H7 (cell line): Measurements from ENCODE around the gene SLC1A2. TPM values are rescaled to one million over a fixed set of nuclear protein-coding genes. Genes with fewer than 3 reads are reported as not detected.
"Not testable (repeated sequence)": the region's sequence is repeated elsewhere in the genome, so short reads cannot be mapped to it uniquely, and the experiment has no call there.

ENCODE experiments used
- DNase-seq: peaks from one replicate; pipeline ENCODE4 v3.0.0; 2012
- H3K27me3 ChIP-seq: 2 replicates; pipeline ENCODE4 v1.6.0; 2011; ENCODE audit warnings: mild to moderate bottlenecking, low read length; ENCODE audit not compliant: control insufficient read depth, insufficient read depth
- H3K36me3 ChIP-seq: replicated peaks from 2 replicates; pipeline ENCODE4 v1.5.1; 2011; ENCODE audit warnings: low read length; ENCODE audit not compliant: control insufficient read depth, insufficient read depth
- H3K4me3 ChIP-seq: 2 replicates; pipeline ENCODE4 v1.5.1; 2011; ENCODE audit warnings: low read depth, mild to moderate bottlenecking, control low read depth, low read length, moderate library complexity; ENCODE audit not compliant: insufficient read depth
- total RNA-seq: library from RNA; depleted of rRNA; stranded (reverse); fragments of >200 nt; shearing (Covaris generic); gene quantifications from 2 replicates; pipeline ENCODE4 v1.2.3, GENCODE V29; 2014

Gene SLC1A2
- total RNA-seq, 1 experiment from 2014 or later = 1.0 TPM

GRCh38 chr11:35235157-35235468 is 184.2 kb downstream of the SLC1A2 start:
- no peak for DNase-seq
- H3K36me3 ChIP-seq = no peaks in the 10 kb centered on the region
- H3K27me3 ChIP-seq = no peaks in the 10 kb centered on the region
- no peak overlapping the region for H3K4me3 ChIP-seq

DNA sequence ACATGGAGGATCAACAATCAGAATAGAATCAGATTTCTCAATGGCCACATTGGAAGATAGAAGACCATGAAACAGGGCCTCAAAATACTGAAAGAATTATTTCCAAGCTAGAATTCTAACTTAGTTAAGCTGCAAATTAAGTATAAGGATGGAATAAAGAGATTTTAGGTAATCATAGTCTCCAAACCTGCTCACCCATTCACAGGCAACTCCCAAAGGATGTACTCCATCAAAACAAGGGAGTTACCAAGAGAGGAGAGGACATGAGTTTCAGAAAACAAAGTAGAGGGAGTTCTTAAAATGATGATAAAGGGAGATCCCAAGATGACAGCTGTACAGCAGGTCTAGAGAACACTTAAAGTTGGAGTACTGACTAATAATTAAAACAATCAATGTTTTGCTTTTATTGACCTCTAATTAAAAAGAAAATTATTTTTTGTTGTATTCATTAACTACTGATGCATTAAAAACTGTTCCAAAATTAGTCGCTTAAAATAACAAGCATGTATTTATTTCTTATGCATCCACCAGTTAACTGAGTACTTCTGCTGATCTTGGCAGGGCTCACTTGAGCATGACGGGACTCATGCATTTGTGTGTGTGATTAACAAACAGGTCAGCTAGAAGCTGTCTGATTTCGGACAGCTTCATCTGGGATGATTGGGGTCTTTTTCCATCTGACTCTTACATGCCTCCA is 184.8 kb downstream of the SLC1A2 start:
- H3K4me3 ChIP-seq = no peak overlapping the region
- DNase-seq = no peak
- H3K36me3 ChIP-seq = no peaks in the 10 kb centered on the region
- H3K27me3 ChIP-seq = no peaks in the 10 kb centered on the region

- no peak for DNase-seq
- Histone ChIP-seq H3K4me3 (no peak overlapping the region), H3K36me3 (no peaks in the 10 kb centered on the region), H3K27me3 (no peaks in the 10 kb centered on the region)
Observed at GRCh38 chr11:35233518-35233917, 185.8 kb downstream of the SLC1A2 start.

DNA sequence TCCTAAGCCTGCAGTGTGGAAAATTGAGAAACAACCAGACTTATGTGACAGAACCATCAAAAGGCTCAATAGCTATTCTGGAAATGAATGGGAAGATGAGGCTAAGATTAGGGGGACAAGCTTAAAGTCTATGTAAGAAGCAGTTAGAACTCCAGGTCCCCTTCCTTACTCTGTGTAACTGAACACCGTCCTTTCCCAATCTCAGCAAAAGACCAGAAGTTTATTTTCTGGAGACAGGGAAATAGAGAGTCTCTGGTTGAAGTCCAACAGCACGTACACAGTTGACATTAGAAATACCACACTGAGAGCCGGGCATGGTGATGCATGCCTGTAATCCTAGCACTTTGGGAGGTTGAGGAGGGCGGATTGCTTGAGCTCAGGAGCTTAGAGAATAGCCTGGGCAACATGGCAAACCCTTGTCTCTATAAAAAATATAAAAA is 186.4 kb downstream of the SLC1A2 start:
- DNase-seq = no peak
- no peaks in the 10 kb centered on the region for H3K36me3 ChIP-seq
- H3K27me3 ChIP-seq = no peaks in the 10 kb centered on the region
- H3K4me3 ChIP-seq = no peak overlapping the region

- DNase-seq = no peak
- Histone ChIP-seq H3K27me3 (no peaks in the 10 kb centered on the region), H3K36me3 (no peaks in the 10 kb centered on the region), H3K4me3 (no peak overlapping the region)
Observed at GRCh38 chr11:35231076-35231860, 188.1 kb downstream of the SLC1A2 start.

- DNase-seq = no peak
- Histone ChIP-seq H3K36me3 (no peaks in the 10 kb centered on the region), H3K4me3 (no peak overlapping the region), H3K27me3 (no peaks in the 10 kb centered on the region)
Observed at GRCh38 chr11:35230388-35230787, 189.0 kb downstream of the SLC1A2 start.

GRCh38 chr11:35228328-35228725 is 191.0 kb downstream of the SLC1A2 start:
- DNase-seq = no peak
- no peaks in the 10 kb centered on the region for H3K27me3 ChIP-seq
- no peak overlapping the region for H3K4me3 ChIP-seq
- H3K36me3 ChIP-seq = no peaks in the 10 kb centered on the region

DNA sequence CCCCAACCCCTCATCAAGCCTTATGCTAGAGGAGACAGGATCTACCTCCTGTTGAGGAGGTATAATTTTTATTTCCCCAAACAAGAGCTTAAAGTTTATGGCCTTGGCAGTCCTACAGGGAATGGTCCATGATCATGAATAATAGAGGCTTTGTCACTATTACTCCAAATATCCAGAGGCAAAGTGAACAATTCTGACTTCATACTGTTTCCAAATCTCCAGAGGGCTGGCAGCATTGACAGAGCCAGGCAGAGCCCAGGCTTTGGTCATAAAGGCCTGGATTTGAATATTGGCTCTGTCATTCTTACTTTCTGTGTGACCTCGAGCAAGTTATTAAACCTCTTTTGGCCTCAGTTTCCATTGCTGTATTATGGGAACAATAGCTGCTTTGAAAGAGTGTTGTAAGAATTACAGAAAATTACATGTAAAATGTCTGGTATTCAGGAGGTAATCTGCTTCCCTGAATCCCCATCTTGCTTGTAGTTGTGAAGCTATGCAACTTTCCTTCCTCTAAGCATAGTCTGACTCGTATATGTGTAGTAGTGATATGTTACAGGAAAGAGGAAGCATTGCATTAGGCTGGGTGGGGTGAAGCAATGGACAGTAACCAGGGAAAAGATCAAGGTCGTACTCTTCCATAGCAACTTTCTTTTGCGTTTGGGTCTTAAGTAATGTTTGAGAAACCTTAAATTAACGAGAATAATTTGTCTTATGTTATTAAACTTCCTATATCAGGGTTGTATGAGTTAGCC is 191.6 kb downstream of the SLC1A2 start:
- DNase-seq = no peak
- H3K36me3 ChIP-seq = no peaks in the 10 kb centered on the region

DNA sequence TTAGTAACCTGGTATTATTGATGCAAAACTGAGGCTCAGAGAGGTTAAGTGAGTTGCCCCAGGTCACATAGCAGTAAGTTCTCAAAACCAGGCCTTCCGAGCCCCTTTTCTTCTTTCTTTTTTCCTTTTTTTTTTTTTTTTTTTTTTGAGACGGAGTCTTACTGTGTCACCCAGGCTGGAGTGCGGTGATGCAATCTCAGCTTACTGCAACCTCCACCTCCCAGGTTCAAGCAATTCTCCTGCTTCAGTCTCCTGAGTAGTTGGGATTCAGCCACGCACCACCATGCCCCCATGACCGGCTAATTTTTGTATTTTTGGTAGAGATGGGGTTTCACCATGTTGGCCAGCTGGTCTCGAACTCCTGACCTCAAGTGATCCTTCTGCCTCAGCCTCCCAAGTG is 192.6 kb downstream of the SLC1A2 start:
- not testable (repeated sequence) for H3K36me3 ChIP-seq, H3K27me3 ChIP-seq, H3K4me3 ChIP-seq, DNase-seq

More for the DNA sequence above, 191.6 kb downstream of the SLC1A2 start:
- Histone ChIP-seq H3K4me3 (no peak overlapping the region), H3K27me3 (no peaks in the 10 kb centered on the region)

- H3K27me3 ChIP-seq = no peaks in the 10 kb centered on the region
- H3K36me3 ChIP-seq = no peaks in the 10 kb centered on the region
- DNase-seq = no peak
- H3K4me3 ChIP-seq = no peak overlapping the region
Observed at GRCh38 chr11:35225946-35226520, 193.3 kb downstream of the SLC1A2 start.

DNA sequence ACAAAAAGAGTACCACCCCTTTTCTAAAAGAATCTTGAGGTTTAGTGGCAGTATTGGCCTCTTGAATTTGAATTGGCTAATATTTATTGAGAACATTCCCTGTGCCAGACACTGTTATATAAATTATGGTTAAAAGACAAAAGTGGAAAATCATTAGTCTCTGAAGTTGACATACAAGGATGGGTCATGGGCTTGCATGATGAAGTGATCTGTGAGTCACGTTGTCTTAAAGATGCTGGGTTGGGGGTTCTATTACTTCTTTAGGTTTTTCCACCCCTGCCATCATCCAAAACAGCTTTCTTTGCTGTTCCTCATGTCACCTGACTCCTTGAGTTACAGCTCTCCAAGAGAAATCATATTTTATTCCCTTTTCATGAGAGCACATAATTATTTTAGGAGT is 195.4 kb downstream of the SLC1A2 start:
- H3K4me3 ChIP-seq = no peak overlapping the region
- no peaks in the 10 kb centered on the region for H3K36me3 ChIP-seq
- DNase-seq = no peak
- H3K27me3 ChIP-seq = no peaks in the 10 kb centered on the region

DNA sequence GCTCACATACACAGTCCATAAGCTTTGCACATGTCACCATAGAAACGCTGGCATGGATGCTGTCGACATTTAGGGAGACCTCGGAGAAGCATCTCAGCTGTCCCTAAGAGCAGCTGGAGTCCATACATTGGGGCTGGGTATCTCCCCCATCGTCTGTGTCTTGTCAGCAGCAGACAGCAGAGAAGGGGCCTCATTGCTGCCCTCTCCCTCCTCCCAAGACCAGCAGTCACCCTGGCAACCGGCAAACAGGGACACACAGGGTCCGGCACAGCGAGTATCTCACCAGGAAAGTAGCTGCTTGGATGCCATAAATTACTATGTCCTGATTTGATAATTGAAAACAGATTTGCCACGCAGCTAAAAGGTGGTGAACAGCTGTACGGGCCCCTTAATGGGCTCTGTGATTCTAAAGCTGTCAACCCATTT is 196.0 kb downstream of the SLC1A2 start:
- Histone ChIP-seq H3K4me3 (no peak overlapping the region), H3K27me3 (no peaks in the 10 kb centered on the region), H3K36me3 (no peaks in the 10 kb centered on the region)
- no peak for DNase-seq

GRCh38 chr11:35218956-35219355 is 200.4 kb downstream of the SLC1A2 start:
- no peak for DNase-seq
- no peak overlapping the region for H3K4me3 ChIP-seq
- no peaks in the 10 kb centered on the region for H3K27me3 ChIP-seq
- no peaks in the 10 kb centered on the region for H3K36me3 ChIP-seq

GRCh38 chr11:35216962-35217678 is 202.2 kb downstream of the SLC1A2 start:
- no peak for DNase-seq
- Histone ChIP-seq H3K27me3 (no peaks in the 10 kb centered on the region), H3K36me3 (no peaks in the 10 kb centered on the region), H3K4me3 (no peak overlapping the region)
